Activated B cell treated with CpG ODN at 0.5 μM for 24 hours (primary cell): ENCODE results near the gene CHCHD6. TPM values are rescaled to one million over a fixed set of nuclear protein-coding genes. Genes with fewer than 3 reads are reported as not detected.

Experiments
- ATAC-seq: fragments of 200-7000 bp; cut with Tn5 transposase; one replicate; pipeline ENCODE4 v1.10.0; 2021; ENCODE audit warnings: low read depth, mild to moderate bottlenecking, moderate library complexity
- CTCF ChIA-PET: fragments of 350-600 bp; sonication (Branson Sonifier 250); formaldehyde crosslinking; loops from one replicate; lab custom pipeline; 2021; ENCODE audit warnings: antibody characterized with exemption; lab: Charles Lee
- POLR2A ChIA-PET: fragments of 350-600 bp; sonication (Branson Sonifier 250); formaldehyde crosslinking; loops from one replicate; lab custom pipeline; 2021; ENCODE audit warnings: antibody characterized with exemption; lab: Charles Lee
- DNase-seq: peaks from one replicate; pipeline ENCODE4 v3.0.0; 2022
- H3K27ac Mint-ChIP-seq: one replicate; pipeline ENCODE4 v1.8.0; 2020; ENCODE audit warnings: mixed read lengths
- H3K27me3 Mint-ChIP-seq: one replicate; pipeline ENCODE4 v1.8.0; 2021; ENCODE audit warnings: mixed read lengths
- H3K36me3 Mint-ChIP-seq: one replicate; pipeline ENCODE4 v1.8.0; 2021; ENCODE audit warnings: low read depth, mixed read lengths
- H3K4me1 Mint-ChIP-seq: one replicate; pipeline ENCODE4 v1.8.0; 2021; ENCODE audit warnings: mixed read lengths
- H3K4me3 Mint-ChIP-seq: one replicate; pipeline ENCODE4 v1.8.0; 2020; ENCODE audit warnings: mild to moderate bottlenecking, mixed read lengths
- H3K9me3 Mint-ChIP-seq: one replicate; pipeline ENCODE4 v1.8.0; 2020; ENCODE audit warnings: mixed read lengths
- CTCF ChIP-seq: fragments of 200-600 bp; IDR thresholded peaks from one replicate; pipeline ENCODE4 v1.8.0; 2022; ENCODE audit warnings: antibody characterized with exemption, mild to moderate bottlenecking
- intact Hi-C: fragments of 100-400 bp; cut with micrococcal nuclease; formaldehyde crosslinking; loops from one replicate; pipeline ENCODE4 v1.15.1; 2024
- total RNA-seq: library from RNA; stranded (reverse); gene quantifications from 2 replicates; pipeline ENCODE4 v1.2.3, GENCODE V29; 2022

The CHCHD6 gene
- total RNA-seq, 1 donor from 2014 or later = 10.0 TPM

DNA sequence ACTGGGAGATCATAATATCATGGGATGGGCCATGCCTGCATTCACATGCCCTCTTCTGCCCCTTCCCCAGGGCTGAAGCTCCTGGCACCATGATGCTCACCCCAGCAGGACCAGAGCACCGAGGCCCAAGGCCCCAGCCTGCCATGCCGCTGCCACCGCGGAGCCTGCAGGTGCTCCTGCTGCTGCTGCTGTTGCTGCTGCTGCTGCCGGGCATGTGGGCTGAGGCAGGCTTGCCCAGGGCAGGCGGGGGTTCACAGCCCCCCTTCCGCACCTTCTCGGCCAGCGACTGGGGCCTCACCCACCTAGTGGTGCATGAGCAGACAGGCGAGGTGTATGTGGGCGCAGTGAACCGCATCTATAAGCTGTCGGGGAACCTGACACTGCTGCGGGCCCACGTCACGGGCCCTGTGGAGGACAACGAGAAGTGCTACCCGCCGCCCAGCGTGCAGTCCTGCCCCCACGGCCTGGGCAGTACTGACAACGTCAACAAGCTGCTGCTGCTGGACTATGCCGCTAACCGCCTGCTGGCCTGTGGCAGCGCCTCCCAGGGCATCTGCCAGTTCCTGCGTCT lies 284.5 kb downstream of the CHCHD6 start:
- DNase-seq (no peak), ATAC-seq (no peak)
- POLR2A ChIA-PET = no interaction called here
- no peaks in the 10 kb centered on the region for H3K27me3 Mint-ChIP-seq
- peaks cover 4% of the 10 kb centered on the region for H3K4me1 Mint-ChIP-seq
- intact Hi-C loops = no loop called here
- H3K9me3 Mint-ChIP-seq = no peaks in the 10 kb centered on the region
- no peak for TF ChIP-seq CTCF
- H3K4me3 Mint-ChIP-seq = no peak overlapping the region
- CTCF ChIA-PET = no interaction called here
- H3K36me3 Mint-ChIP-seq = peaks cover 16% of the 10 kb centered on the region
- no peak overlapping the region for H3K27ac Mint-ChIP-seq

DNA sequence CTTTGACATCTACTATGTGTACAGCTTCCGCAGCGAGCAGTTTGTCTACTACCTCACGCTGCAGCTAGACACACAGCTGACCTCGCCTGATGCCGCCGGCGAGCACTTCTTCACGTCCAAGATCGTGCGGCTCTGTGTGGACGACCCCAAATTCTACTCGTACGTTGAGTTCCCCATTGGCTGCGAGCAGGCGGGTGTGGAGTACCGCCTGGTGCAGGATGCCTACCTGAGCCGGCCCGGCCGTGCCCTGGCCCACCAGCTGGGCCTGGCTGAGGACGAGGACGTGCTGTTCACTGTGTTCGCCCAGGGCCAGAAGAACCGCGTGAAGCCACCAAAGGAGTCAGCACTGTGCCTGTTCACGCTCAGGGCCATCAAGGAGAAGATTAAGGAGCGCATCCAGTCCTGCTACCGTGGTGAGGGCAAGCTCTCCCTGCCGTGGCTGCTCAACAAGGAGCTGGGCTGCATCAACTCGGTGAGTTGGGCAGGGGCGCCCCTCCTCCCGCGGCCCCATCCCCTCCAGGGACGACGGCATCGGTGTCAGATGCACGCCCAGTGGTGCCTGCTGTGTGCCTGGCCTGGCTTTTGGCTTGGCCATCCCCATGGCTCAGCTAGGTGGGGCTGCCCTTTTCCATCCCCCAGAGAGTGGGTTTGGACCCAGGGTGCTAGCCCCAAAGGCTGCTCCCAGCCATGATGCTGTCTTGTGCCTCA lies 285.4 kb downstream of the CHCHD6 start:
- no peaks in the 10 kb centered on the region for H3K9me3 Mint-ChIP-seq
- H3K36me3 Mint-ChIP-seq = peaks cover 16% of the 10 kb centered on the region
- H3K4me1 Mint-ChIP-seq = peaks cover 5% of the 10 kb centered on the region
- no peak for DNase-seq
- H3K4me3 Mint-ChIP-seq = no peak overlapping the region
- POLR2A ChIA-PET = no interaction called here
- intact Hi-C loops = no loop called here
- no peaks in the 10 kb centered on the region for H3K27me3 Mint-ChIP-seq
- CTCF ChIA-PET = no interaction called here
- no peak for TF ChIP-seq CTCF
- ATAC-seq = no peak
- H3K27ac Mint-ChIP-seq = no peak overlapping the region

DNA sequence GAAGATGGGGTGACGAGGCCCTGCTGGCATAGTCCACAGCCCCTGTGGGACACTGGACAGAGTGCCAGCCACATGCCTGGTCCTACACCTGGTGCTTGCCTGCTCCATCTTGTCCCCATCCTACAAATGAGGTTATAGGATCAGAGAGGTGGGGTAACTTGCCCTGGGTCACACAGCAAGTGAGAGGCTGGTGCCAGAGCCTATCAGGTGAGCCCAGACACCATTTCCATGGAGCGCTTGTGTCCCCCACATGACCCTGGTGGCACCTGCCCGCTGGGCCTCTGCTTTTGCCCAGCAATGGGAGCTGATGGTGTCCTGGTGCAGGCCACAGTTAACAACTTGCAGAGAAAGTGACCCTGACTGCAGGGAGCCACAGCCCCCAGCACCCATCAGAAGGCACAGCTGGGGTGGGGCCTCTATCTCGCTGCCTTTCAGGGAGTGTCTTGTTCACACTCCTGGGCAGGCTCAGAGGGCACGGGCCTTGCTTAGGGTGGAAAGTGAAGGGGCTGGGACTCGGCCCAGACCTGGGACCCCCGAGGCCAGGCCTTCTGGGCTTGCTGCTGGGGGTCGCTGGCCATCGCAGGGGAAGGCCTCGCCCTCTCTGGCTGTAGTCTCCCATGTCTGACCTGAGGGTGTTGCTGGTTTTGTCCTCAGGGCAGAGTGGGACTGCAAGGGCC lies 286.1 kb downstream of the CHCHD6 start:
- peaks cover 9% of the 10 kb centered on the region for H3K4me1 Mint-ChIP-seq
- ATAC-seq (no peak), DNase-seq (no peak)
- peaks cover 16% of the 10 kb centered on the region for H3K36me3 Mint-ChIP-seq
- intact Hi-C loops = no loop called here
- TF ChIP-seq CTCF = no peak
- H3K27ac Mint-ChIP-seq = no peak overlapping the region
- no peaks in the 10 kb centered on the region for H3K27me3 Mint-ChIP-seq
- H3K4me3 Mint-ChIP-seq = no peak overlapping the region
- ChIA-PET CTCF (no interaction called here), POLR2A (no interaction called here)
- no peaks in the 10 kb centered on the region for H3K9me3 Mint-ChIP-seq

- DNase-seq (no peak), ATAC-seq (no peak)
- intact Hi-C loops = no loop called here
- ChIA-PET CTCF (no interaction called here), POLR2A (no interaction called here)
- Mint-ChIP-seq H3K36me3 (peaks cover 16% of the 10 kb centered on the region), H3K4me3 (no peak overlapping the region), H3K4me1 (peaks cover 9% of the 10 kb centered on the region), H3K9me3 (no peaks in the 10 kb centered on the region), H3K27me3 (no peaks in the 10 kb centered on the region), H3K27ac (no peak overlapping the region)
- no peak for TF ChIP-seq CTCF
These were observed 286.9 kb downstream of the CHCHD6 start for GRCh38 chr3:126990890-126991289.
